Mucosa of rectum (tissue), 2 donors: ENCODE results near the gene ATP10B.
A peak's percentile ranks its signal among the peaks of the same experiment; 100 is the strongest.
"Not testable (repeated sequence)": the region's sequence is repeated elsewhere in the genome, so short reads cannot be mapped to it uniquely, and the experiment has no call there.

ENCODE experiments used
- H3K27ac ChIP-seq, 2 donors: one replicate each; pipeline ENCODE4 v1.7.0; 2013; ENCODE audit warnings: inconsistent platforms in 2 of 2, low read depth in 2 of 2, low read length in 2 of 2
- H3K27me3 ChIP-seq, 2 donors: one replicate each; pipeline ENCODE4 v1.7.0; 2013; ENCODE audit warnings: low read length in 2 of 2; ENCODE audit not compliant: control insufficient read depth in 2 of 2, insufficient read depth in 2 of 2
- H3K36me3 ChIP-seq, 2 donors: one replicate each; pipeline ENCODE4 v1.7.0; 2013; ENCODE audit warnings: low read length in 2 of 2; ENCODE audit not compliant: control insufficient read depth in 2 of 2, insufficient read depth in 2 of 2
- H3K4me1 ChIP-seq, 2 donors: one replicate each; pipeline ENCODE4 v1.7.0; 2013; ENCODE audit warnings: low read length in 2 of 2, mild to moderate bottlenecking in 1 of 2; ENCODE audit not compliant: control insufficient read depth in 2 of 2, insufficient read depth in 2 of 2
- H3K4me3 ChIP-seq, 2 donors: one replicate each; pipeline ENCODE4 v1.7.0; 2013; ENCODE audit warnings: low read length in 2 of 2
- H3K9ac ChIP-seq, 2 donors: one replicate each; pipeline ENCODE4 v1.7.0; 2013; ENCODE audit warnings: low read length in 2 of 2, low read depth in 1 of 2, mild to moderate bottlenecking in 1 of 2
- H3K9me3 ChIP-seq, 2 donors: one replicate each; pipeline ENCODE4 v1.7.0; 2013; ENCODE audit warnings: low read length in 2 of 2; ENCODE audit not compliant: control insufficient read depth in 2 of 2
- donor health status: healthy.
- donor health status: Normal muscosa, but diverticular disease.

The ATP10B gene

GRCh38 chr5:160743027-160743426, 109.0 kb downstream of the ATP10B start:
- H3K9ac ChIP-seq = no peak overlapping the region
- H3K27me3 ChIP-seq = no peaks in the 10 kb centered on the region
- no peaks in the 10 kb centered on the region for H3K36me3 ChIP-seq
- H3K4me3 ChIP-seq = no peak overlapping the region
- no peak overlapping the region for H3K27ac ChIP-seq
- no peaks in the 10 kb centered on the region for H3K9me3 ChIP-seq
- no peaks in the 10 kb centered on the region for H3K4me1 ChIP-seq

- H3K4me1 ChIP-seq = no peaks in the 10 kb centered on the region
- H3K4me3 ChIP-seq = no peak overlapping the region
- H3K9ac ChIP-seq = no peak overlapping the region
- H3K9me3 ChIP-seq = no peaks in the 10 kb centered on the region
- no peaks in the 10 kb centered on the region for H3K36me3 ChIP-seq
- no peak overlapping the region for H3K27ac ChIP-seq
- H3K27me3 ChIP-seq = no peaks in the 10 kb centered on the region
Measured at GRCh38 chr5:160742446-160742845, 109.6 kb downstream of the ATP10B start.

DNA sequence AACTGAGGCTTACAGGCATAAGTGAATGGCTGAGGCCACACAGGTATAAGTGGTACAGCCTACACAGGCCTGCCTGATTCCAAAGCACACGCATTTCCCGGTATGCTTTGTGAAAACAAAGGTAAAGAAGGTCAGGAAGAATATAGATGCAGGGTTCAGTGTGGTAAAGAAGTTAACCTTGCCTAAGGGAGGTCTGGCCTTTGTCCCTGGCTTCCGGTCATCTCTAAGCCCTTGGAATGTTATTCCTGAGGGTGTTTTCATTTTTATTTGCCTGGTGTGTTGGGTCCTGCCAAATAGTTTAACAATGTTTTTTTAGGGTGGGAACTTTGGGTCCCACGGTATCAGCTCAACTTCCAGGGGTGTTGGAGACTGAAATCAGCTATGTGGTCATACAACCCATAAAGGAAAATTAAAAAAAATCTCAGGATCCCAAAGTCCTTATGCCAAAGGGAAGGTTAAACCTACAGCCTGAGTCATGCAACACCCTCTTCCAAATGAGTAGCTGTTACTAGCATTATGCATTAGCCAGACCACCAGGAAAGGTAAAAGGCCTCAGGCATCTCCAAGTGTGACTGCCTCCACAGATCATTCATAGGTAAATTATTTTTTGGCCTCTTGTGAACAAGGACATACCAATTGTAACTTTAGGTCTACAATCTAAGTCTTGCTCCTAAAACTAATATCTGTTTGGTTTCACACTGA, 124.6 kb downstream of the ATP10B start:
- Histone ChIP-seq H3K4me3 (no peak overlapping the region), H3K9me3 (no peaks in the 10 kb centered on the region), H3K27me3 (no peaks in the 10 kb centered on the region), H3K36me3 (no peaks in the 10 kb centered on the region), H3K9ac (no peak overlapping the region), H3K27ac (no peak overlapping the region), H3K4me1 (peaks cover 0 to 2% of the 10 kb centered on the region in 2 donors)

GRCh38 chr5:160726721-160727120, 125.3 kb downstream of the ATP10B start:
- Histone ChIP-seq H3K4me3 (no peak overlapping the region), H3K36me3 (no peaks in the 10 kb centered on the region), H3K9ac (no peak overlapping the region), H3K4me1 (peaks cover 0 to 2% of the 10 kb centered on the region in 2 donors), H3K27me3 (no peaks in the 10 kb centered on the region), H3K9me3 (no peaks in the 10 kb centered on the region), H3K27ac (no peak overlapping the region)

GRCh38 chr5:160720822-160721221, 131.2 kb downstream of the ATP10B start:
- H3K36me3 ChIP-seq = no peaks in the 10 kb centered on the region
- H3K27ac ChIP-seq = no peak overlapping the region
- no peak overlapping the region for H3K9ac ChIP-seq
- no peaks in the 10 kb centered on the region for H3K9me3 ChIP-seq
- no peak overlapping the region for H3K4me3 ChIP-seq
- H3K4me1 ChIP-seq = no peaks in the 10 kb centered on the region
- no peaks in the 10 kb centered on the region for H3K27me3 ChIP-seq

GRCh38 chr5:160715508-160715907, 136.5 kb downstream of the ATP10B start:
- H3K36me3 ChIP-seq, H3K4me3 ChIP-seq, H3K27ac ChIP-seq, H3K27me3 ChIP-seq, H3K9me3 ChIP-seq, H3K4me1 ChIP-seq, H3K9ac ChIP-seq: not testable (repeated sequence)

GRCh38 chr5:160703547-160704189, 148.3 kb downstream of the ATP10B start:
- peaks cover 8 to 19% of the 10 kb centered on the region in 2 donors for H3K4me1 ChIP-seq
- peaks cover 0 to 4% of the 10 kb centered on the region in 2 donors for H3K9me3 ChIP-seq
- H3K36me3 ChIP-seq = no peaks in the 10 kb centered on the region
- H3K27me3 ChIP-seq = no peaks in the 10 kb centered on the region
- H3K27ac ChIP-seq = peak overlapping the region in 1 of 2 donors; percentile 17
- H3K9ac ChIP-seq = no peak overlapping the region
- H3K4me3 ChIP-seq = no peak overlapping the region

DNA sequence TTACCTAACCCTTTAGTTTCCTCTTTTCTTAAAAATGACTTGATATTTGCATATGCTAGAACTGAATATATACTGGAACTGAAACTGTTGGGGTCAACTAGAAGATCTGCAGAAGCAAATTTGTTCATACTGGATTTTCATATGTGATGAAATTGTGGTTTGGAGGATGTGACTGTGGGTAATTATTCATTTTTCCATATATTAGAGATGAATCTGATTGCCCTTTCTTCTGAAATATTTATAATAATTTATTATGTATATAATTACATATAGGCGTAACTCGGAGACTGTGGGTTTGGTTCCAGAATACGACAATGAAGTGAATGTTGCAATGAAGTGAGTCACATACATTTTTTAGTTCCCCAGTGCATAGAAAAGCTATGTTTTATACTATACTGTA, 149.1 kb downstream of the ATP10B start:
- peaks cover 10 to 24% of the 10 kb centered on the region in 2 donors for H3K4me1 ChIP-seq
- no peak overlapping the region for H3K27ac ChIP-seq
- H3K9ac ChIP-seq = no peak overlapping the region
- no peaks in the 10 kb centered on the region for H3K36me3 ChIP-seq
- peaks cover 0 to 4% of the 10 kb centered on the region in 2 donors for H3K9me3 ChIP-seq
- no peak overlapping the region for H3K4me3 ChIP-seq
- no peaks in the 10 kb centered on the region for H3K27me3 ChIP-seq

- Histone ChIP-seq H3K4me3 (no peak overlapping the region), H3K9me3 (peaks cover 0 to 4% of the 10 kb centered on the region in 2 donors), H3K9ac (no peak overlapping the region), H3K36me3 (no peaks in the 10 kb centered on the region), H3K27me3 (no peaks in the 10 kb centered on the region), H3K4me1 (peaks cover 10 to 29% of the 10 kb centered on the region in 2 donors), H3K27ac (no peak overlapping the region)
Measured at GRCh38 chr5:160702311-160702803, 149.7 kb downstream of the ATP10B start.

GRCh38 chr5:160701403-160701802, 150.6 kb downstream of the ATP10B start:
- no peak overlapping the region for H3K9ac ChIP-seq
- no peak overlapping the region for H3K4me3 ChIP-seq
- no peaks in the 10 kb centered on the region for H3K36me3 ChIP-seq
- H3K27me3 ChIP-seq = no peaks in the 10 kb centered on the region
- peaks cover 11 to 31% of the 10 kb centered on the region in 2 donors for H3K4me1 ChIP-seq
- H3K9me3 ChIP-seq = peaks cover 0 to 4% of the 10 kb centered on the region in 2 donors
- H3K27ac ChIP-seq = no peak overlapping the region
